ENCODE measurements around the gene GRK5.

GRK5 gene

DNA sequence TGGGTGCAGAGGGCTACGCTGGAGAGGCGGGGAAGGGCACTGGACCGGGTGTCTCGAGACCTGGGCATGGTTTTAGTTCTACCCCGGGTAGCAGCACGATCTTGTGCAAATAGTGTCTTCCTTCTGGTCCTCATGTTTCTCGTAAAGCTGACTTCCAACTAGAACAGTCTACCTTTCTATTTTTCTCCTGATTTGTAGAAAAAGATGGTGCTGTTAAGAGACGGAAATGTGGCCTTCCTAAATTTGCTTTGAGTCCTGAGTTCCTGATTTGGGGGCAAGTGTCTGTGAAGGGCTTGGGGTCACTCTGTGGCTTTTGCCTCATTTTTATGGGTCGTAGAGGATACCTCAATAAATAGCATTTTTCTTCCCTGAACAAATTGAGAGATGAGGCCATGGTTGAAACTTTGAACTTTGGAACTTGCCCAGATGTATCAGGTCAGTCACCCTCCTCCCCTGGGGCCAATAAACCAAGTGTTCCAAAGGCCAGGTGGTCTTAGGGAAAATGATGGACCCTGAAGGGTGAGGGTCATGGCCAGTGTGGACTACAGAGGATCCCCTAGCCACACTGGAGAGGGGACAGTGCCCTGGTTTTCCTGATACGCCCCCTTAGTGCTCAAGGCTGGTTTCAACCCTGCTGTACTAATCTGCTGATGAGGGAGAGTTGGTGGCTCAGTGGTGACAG, 45.2 kb downstream of the GRK5 start:
- Histone ChIP-seq H3K4me1 (ENCODE audit: control insufficient read depth in 1 of 2, insufficient read depth in 1 of 2, low read depth in 1 of 2, low read length in 1 of 2) (no peaks in the 10 kb centered on the region), H3K4me3 (ENCODE audit: low read depth in 1 of 2, low read length in 1 of 2) (no peak overlapping the region), H3K27me3 (no peaks in the 10 kb centered on the region), H3K36me3 (no peaks in the 10 kb centered on the region), H3K9me3 (no peaks in the 10 kb centered on the region), H3K27ac (no peak overlapping the region)
- TF ChIP-seq, protein P1, sequence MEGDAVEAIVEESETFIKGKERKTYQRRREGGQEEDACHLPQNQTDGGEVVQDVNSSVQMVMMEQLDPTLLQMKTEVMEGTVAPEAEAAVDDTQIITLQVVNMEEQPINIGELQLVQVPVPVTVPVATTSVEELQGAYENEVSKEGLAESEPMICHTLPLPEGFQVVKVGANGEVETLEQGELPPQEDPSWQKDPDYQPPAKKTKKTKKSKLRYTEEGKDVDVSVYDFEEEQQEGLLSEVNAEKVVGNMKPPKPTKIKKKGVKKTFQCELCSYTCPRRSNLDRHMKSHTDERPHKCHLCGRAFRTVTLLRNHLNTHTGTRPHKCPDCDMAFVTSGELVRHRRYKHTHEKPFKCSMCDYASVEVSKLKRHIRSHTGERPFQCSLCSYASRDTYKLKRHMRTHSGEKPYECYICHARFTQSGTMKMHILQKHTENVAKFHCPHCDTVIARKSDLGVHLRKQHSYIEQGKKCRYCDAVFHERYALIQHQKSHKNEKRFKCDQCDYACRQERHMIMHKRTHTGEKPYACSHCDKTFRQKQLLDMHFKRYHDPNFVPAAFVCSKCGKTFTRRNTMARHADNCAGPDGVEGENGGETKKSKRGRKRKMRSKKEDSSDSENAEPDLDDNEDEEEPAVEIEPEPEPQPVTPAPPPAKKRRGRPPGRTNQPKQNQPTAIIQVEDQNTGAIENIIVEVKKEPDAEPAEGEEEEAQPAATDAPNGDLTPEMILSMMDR (IDR thresholded peaks at IDR 0.05): no peak

DNA sequence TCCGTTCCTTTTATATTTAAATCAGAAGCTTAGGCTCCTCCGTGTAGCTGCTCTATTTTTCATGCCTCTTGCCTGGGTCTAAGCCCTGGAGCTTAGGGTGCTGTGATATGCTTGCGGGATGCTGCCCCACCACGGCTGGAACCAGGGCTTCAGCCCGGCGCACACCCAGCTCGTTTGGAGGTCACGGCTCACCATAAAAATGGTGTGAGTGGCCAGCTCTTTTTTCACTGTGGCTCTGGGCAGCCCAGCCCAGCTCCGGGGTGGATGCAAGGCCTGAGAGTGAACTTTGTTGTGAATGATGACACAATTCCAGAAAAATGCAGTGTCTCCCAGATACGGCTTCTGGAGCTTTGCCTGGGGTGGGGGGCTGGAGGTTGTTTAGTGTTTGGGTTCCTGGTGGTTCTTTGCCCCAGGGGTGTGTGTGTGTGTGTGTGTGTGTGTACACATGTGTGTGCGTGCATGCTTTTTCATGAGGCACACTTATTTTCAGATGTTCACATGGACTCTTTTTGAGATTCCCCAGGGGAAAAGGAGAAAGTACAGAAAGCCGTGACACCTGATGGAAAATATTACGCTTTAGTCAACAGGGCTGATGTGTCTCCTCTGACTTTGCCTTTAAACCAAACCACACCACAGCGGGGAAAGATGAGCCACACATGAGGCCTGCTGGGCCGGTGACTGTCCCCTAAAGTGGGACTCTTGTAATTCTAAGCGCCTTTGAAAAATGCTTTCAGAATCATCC, 46.2 kb downstream of the GRK5 start:
- H3K27ac ChIP-seq: no peak overlapping the region
- no peaks in the 10 kb centered on the region for H3K27me3 ChIP-seq
- H3K4me1 ChIP-seq (ENCODE audit: control insufficient read depth in 1 of 2, insufficient read depth in 1 of 2, low read depth in 1 of 2, low read length in 1 of 2): no peaks in the 10 kb centered on the region
- H3K36me3 ChIP-seq: no peaks in the 10 kb centered on the region
- H3K4me3 ChIP-seq (ENCODE audit: low read depth in 1 of 2, low read length in 1 of 2): no peak overlapping the region
- TF ChIP-seq, protein P1 (IDR thresholded peaks at IDR 0.05): no peak
- no peaks in the 10 kb centered on the region for H3K9me3 ChIP-seq

DNA sequence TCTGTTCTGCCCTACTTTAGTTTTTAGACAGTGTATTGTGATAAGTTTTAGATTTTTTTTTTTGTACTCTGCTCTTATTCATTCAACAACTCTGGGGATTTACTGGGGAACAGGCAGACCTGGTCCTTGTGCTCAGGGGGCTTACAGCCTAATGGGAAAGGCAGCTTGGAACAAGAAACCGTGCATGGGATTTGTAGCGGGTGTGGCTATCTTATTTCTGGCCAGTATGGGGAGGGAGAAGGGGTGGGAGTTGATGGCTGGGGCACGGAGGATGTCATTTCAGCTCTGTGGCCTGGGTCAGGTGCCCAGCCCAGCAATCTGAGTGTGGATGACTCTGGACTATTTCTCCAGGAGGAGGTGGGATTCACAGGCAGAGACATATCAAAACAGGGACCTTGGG, 47.0 kb downstream of the GRK5 start:
- Histone ChIP-seq H3K27ac (no peak overlapping the region), H3K4me1 (ENCODE audit: control insufficient read depth in 1 of 2, insufficient read depth in 1 of 2, low read depth in 1 of 2, low read length in 1 of 2) (no peaks in the 10 kb centered on the region)

DNA sequence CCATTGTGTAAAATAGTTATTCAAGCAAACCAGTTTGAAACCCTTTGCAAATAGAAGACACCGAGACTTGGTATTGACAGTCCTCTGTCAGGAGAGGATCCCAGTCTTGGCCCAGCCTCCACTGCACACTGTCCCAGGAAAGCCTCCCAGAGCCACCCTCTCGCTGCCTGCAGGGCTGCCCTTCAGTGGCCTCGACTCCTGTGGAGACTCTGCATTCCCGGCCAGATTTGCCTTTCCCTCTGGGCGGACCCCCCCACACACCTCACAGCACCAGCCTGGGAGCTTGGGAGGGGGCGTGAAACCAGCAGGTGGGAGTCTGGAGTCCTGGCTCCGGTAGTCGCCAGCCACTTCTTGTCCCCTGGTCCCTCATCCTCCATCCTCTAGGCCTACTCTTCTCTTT, 48.7 kb downstream of the GRK5 start:
- no peaks in the 10 kb centered on the region for H3K36me3 ChIP-seq
- no peak overlapping the region for H3K27ac ChIP-seq
- H3K27me3 ChIP-seq: no peaks in the 10 kb centered on the region
- H3K9me3 ChIP-seq: no peaks in the 10 kb centered on the region
- H3K4me1 ChIP-seq (ENCODE audit: control insufficient read depth in 1 of 2, insufficient read depth in 1 of 2, low read depth in 1 of 2, low read length in 1 of 2): no peaks in the 10 kb centered on the region
- H3K4me3 ChIP-seq (ENCODE audit: low read depth in 1 of 2, low read length in 1 of 2): no peak overlapping the region
- TF ChIP-seq, protein P1 (IDR thresholded peaks at IDR 0.05): no peak

More for the DNA sequence above, 47.0 kb downstream of the GRK5 start:
- H3K9me3 ChIP-seq: no peaks in the 10 kb centered on the region
- H3K27me3 ChIP-seq: no peaks in the 10 kb centered on the region
- no peak overlapping the region for H3K4me3 ChIP-seq (ENCODE audit: low read depth in 1 of 2, low read length in 1 of 2)
- H3K36me3 ChIP-seq: no peaks in the 10 kb centered on the region
- TF ChIP-seq, protein P1 (IDR thresholded peaks at IDR 0.05): no peak

DNA sequence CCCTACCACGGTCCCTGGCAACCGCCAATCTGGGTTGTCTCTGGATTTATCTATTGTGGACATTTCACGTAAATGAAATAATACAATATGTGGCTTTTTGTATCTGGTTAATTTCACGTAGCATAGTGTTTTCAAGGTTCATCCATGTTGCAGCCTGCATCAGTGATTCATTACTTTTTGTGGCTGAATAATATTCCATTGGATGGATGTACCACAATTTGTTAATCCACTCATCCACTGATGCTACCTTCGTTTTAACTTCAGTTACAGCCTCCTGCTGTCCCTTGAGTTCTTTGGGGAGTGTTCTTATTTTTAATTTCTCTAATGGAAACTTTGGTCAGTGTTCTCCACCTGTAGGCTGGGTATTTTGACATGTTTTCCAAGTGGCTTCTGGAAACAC, 49.5 kb downstream of the GRK5 start:
- Histone ChIP-seq H3K27me3 (no peaks in the 10 kb centered on the region), H3K9me3 (no peaks in the 10 kb centered on the region), H3K4me3 (ENCODE audit: low read depth in 1 of 2, low read length in 1 of 2) (no peak overlapping the region), H3K27ac (no peak overlapping the region), H3K36me3 (no peaks in the 10 kb centered on the region), H3K4me1 (ENCODE audit: control insufficient read depth in 1 of 2, insufficient read depth in 1 of 2, low read depth in 1 of 2, low read length in 1 of 2) (no peaks in the 10 kb centered on the region)
- TF ChIP-seq, protein P1 (IDR thresholded peaks at IDR 0.05): no peak

Measured in neutrophil (primary cell).